ENCODE data around the gene PCSK6. TPM values are rescaled to one million over a fixed set of nuclear protein-coding genes. Genes with fewer than 3 reads are reported as not detected.

PCSK6 gene
- total RNA-seq, 1 donor from 2014 or later, result 0.40 TPM

- Mint-ChIP-seq H3K9me3 (ENCODE audit: low read depth) (peaks cover 11% of the 10 kb centered on the region), H3K36me3 (ENCODE audit: low read depth) (peaks cover 3% of the 10 kb centered on the region), H3K27ac (ENCODE audit: unreplicated experiment) (no peak overlapping the region), H3K4me3 (ENCODE audit: unreplicated experiment) (no peak overlapping the region), H3K27me3 (ENCODE audit: low read depth) (peaks cover 12% of the 10 kb centered on the region), H3K4me1 (ENCODE audit: low read depth) (no peaks in the 10 kb centered on the region)
- DNase-seq (ENCODE audit: low spot score), result no peak
- no peak for TF ChIP-seq CTCF (IDR thresholded peaks at IDR 0.05)
These were observed 122.7 kb downstream of the PCSK6 start for GRCh38 chr15:101366853-101367252.

GRCh38 chr15:101362986-101363566, 126.4 kb downstream of the PCSK6 start:
- H3K36me3 Mint-ChIP-seq (ENCODE audit: low read depth), result peaks cover 3% of the 10 kb centered on the region
- H3K9me3 Mint-ChIP-seq (ENCODE audit: low read depth), result peaks cover 11% of the 10 kb centered on the region
- no peak for TF ChIP-seq CTCF (IDR thresholded peaks at IDR 0.05)
- no peak overlapping the region for H3K27ac Mint-ChIP-seq (ENCODE audit: unreplicated experiment)
- no peak overlapping the region for H3K4me3 Mint-ChIP-seq (ENCODE audit: unreplicated experiment)
- no peak for DNase-seq (ENCODE audit: low spot score)
- peaks cover 13% of the 10 kb centered on the region for H3K4me1 Mint-ChIP-seq (ENCODE audit: low read depth)
- H3K27me3 Mint-ChIP-seq (ENCODE audit: low read depth), result peaks cover 23% of the 10 kb centered on the region

- peaks cover 13% of the 10 kb centered on the region for H3K4me1 Mint-ChIP-seq (ENCODE audit: low read depth)
- TF ChIP-seq CTCF (IDR thresholded peaks at IDR 0.05), result no peak
- DNase-seq (ENCODE audit: low spot score), result peak; percentile 79
- peaks cover 23% of the 10 kb centered on the region for H3K27me3 Mint-ChIP-seq (ENCODE audit: low read depth)
- peaks cover 3% of the 10 kb centered on the region for H3K36me3 Mint-ChIP-seq (ENCODE audit: low read depth)
- peaks cover 11% of the 10 kb centered on the region for H3K9me3 Mint-ChIP-seq (ENCODE audit: low read depth)
- no peak overlapping the region for H3K27ac Mint-ChIP-seq (ENCODE audit: unreplicated experiment)
- no peak overlapping the region for H3K4me3 Mint-ChIP-seq (ENCODE audit: unreplicated experiment)
These were observed 127.1 kb downstream of the PCSK6 start for GRCh38 chr15:101362359-101362758.

GRCh38 chr15:101361418-101361817, 128.1 kb downstream of the PCSK6 start:
- no peak overlapping the region for H3K27ac Mint-ChIP-seq (ENCODE audit: unreplicated experiment)
- peaks cover 3% of the 10 kb centered on the region for H3K36me3 Mint-ChIP-seq (ENCODE audit: low read depth)
- H3K4me1 Mint-ChIP-seq (ENCODE audit: low read depth), result peaks cover 13% of the 10 kb centered on the region
- H3K4me3 Mint-ChIP-seq (ENCODE audit: unreplicated experiment), result no peak overlapping the region
- peaks cover 11% of the 10 kb centered on the region for H3K9me3 Mint-ChIP-seq (ENCODE audit: low read depth)
- H3K27me3 Mint-ChIP-seq (ENCODE audit: low read depth), result peaks cover 23% of the 10 kb centered on the region
- no peak for TF ChIP-seq CTCF (IDR thresholded peaks at IDR 0.05)
- DNase-seq (ENCODE audit: low spot score), result no peak

GRCh38 chr15:101359365-101359947, 130.1 kb downstream of the PCSK6 start:
- Mint-ChIP-seq H3K4me3 (ENCODE audit: unreplicated experiment) (no peak overlapping the region), H3K36me3 (ENCODE audit: low read depth) (peaks cover 2% of the 10 kb centered on the region), H3K9me3 (ENCODE audit: low read depth) (peaks cover 2% of the 10 kb centered on the region), H3K27me3 (ENCODE audit: low read depth) (peaks cover 18% of the 10 kb centered on the region), H3K4me1 (ENCODE audit: low read depth) (peaks cover 13% of the 10 kb centered on the region), H3K27ac (ENCODE audit: unreplicated experiment) (no peak overlapping the region)
- TF ChIP-seq CTCF (IDR thresholded peaks at IDR 0.05), result no peak
- DNase-seq (ENCODE audit: low spot score), result no peak
